GM19463 (cell line): ENCODE results near the gene TMED6.

Experiments
- ATAC-seq: cut with Tn5 transposase; IDR thresholded peaks from one replicate; pipeline ENCODE4 v1.9.1; 2021; ENCODE audit warnings: mild to moderate bottlenecking, moderate library complexity; ENCODE audit not compliant: unreplicated experiment

TMED6 gene

GRCh38 chr16:69324585-69325253 lies 26.9 kb downstream of the TMED6 start:
- ATAC-seq = no peak

DNA sequence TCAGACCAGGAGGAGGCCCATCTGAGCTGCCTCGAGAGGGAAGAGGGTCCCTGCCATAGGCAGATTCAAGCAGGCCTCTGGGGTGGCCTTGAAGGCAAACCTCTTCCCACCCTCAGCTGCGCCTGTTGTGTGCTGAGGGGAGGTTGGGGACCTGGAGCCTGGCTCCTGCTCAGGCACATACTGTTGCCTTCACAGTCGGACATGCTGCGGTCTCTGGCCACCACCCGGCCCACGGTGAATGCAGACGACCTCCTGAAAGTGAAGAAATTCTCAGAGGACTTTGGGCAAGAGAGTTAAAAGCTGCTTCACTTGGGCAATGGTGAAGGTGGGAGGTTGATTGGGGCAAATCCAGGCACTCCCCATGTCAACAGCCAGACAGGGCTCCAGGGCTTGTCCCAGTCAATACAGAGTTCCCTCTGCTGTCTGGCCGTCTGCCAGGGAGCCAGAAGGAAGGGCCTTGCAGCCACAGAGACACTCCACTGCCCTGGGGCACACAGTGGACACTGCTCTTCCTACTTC lies 27.5 kb downstream of the TMED6 start:
- no peak for ATAC-seq

DNA sequence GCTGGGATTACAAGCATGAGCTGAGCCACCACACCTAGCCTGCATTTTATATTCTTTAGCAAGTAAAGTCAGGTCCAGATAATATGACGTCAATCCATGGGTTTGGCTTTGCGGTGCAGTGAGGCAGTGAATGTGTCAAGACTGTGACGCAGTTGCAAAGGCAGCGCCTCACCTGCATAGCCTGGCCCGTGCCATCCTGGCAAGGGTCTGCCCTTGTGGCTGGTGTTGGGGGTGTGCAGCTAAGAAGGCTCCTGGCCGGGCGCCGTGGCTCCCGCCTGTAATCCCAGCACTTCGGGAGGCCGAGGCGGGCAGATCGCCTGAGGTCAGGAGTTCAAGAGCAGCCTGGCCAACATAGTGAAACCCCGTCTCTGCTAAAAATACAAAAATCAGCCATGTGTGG lies 28.2 kb downstream of the TMED6 start:
- ATAC-seq = no peak

DNA sequence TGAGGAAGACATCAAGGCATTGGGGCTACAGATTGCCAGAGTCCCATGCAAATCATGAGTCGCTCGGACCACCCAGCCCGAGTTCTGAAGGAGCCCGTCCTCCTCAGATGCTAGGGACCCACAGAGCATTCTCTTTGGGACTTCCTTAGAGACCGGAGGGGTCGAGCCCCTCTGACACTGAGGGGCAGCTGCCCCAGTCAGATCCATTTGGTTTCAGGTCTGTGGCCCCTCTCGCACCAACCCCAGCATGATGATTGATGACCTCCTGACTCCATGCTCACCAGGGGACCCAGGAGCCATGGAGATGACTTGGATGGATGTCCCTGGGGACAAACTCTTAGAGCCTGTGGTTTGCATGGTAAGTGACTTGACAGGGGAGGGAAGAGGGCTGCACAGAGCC lies 29.2 kb downstream of the TMED6 start:
- no peak for ATAC-seq

DNA sequence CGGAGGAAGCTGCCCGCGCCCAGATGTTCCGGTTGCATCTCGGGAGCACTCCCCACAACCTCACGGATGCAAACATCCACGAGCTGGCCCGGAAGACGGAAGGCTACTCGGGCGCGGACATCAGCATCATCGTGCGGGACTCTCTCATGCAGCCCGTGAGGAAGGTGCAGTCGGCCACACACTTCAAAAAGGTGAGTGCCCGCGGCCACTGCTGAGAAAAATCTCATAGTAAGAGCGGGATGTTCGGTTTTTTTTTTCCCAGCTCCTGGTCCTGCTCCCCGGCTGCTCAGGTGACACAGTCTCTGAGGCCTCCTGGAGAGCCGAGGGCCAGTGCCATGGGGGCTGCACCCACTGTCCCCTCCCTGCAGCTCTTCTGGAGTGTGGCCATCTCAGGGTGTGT lies 30.5 kb downstream of the TMED6 start:
- no peak for ATAC-seq

DNA sequence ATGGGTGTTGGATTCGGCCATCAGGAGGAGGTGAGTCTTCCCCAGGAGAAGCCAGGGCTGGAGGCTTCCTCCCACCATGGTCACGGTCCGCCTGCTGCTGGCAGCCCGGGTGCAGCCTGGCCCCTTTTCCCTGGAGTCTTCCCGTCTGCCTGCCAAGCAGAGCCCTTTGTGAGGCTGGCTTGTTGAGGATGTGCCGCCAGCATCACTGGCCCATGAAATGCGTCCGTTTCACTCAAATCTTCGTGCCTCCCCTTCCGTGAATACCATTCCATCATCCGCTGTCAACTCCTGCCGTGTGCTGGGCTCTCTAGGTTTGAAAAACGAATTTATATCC lies 30.9 kb downstream of the TMED6 start:
- ATAC-seq = no peak

DNA sequence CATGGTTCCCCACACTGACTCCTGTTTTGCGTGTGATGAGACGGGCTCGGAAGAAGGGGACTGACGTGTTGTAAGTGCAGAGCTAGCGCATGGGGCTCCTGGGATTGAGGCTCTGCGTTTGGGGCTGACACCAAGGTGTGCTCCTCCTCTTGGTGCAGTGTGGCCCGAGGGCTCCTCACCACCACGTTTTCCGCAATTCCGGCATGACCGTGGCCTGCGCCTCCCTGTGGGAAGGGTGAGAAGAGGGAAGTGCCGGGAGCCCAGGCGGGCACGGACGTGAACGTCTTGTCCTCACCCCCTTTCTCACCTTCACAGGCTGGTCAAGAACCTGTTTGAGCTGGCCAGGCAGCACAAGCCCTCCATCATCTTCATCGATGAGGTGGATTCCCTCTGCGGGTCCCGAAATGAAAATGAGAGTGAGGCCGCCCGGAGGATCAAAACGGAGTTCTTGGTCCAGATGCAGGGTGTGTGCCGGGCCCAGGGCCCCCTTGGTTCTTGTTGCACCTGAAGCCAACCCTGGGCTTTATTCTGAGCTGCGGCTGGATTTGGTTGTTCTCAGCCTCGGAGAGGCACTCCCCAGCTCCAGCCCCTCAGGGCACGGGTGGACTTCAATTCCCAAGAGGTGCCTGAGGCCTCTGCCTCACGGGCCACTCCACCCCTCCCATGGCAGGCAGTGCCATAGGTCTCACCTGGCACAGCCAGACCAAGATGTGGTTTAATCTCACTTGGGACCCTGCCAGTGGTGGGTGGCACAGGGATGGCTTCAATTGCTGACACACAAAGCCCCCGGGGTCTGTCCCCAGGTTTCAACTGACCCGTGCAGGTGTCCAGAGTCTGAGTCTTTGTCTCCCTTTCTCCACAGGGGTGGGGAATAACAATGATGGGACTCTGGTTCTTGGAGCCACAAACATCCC lies 31.5 kb downstream of the TMED6 start:
- no peak for ATAC-seq

GRCh38 chr16:69319381-69319780 lies 32.2 kb downstream of the TMED6 start:
- no peak for ATAC-seq

- no peak for ATAC-seq
These were observed 32.7 kb downstream of the TMED6 start for GRCh38 chr16:69318911-69319289.

GRCh38 chr16:69318177-69318910 lies 33.2 kb downstream of the TMED6 start:
- ATAC-seq = no peak

GRCh38 chr16:69316595-69317034 lies 35.0 kb downstream of the TMED6 start:
- no peak for ATAC-seq

- no peak for ATAC-seq
These were observed 35.9 kb downstream of the TMED6 start for GRCh38 chr16:69315486-69316311.

- ATAC-seq = no peak
These were observed 37.1 kb downstream of the TMED6 start for GRCh38 chr16:69314534-69314933.

DNA sequence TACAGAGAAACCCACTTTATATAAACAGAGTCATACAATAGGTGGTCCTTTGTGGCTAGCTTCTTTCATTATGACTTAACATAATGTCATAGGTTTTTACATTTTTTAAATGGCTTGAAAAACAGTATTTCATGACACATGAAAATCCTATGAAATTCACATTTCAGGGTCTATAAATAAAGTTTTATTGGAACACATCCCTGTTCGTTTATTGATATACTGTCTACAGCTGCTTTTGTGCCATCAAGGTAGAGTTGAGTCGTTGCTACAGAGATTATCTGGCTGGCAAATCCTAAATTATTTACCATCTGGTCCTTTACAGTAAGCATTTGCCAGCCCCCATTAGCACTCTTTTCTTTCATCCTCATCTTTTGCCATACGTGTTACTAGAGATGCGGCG lies 38.1 kb downstream of the TMED6 start:
- no peak for ATAC-seq

- ATAC-seq = peak; percentile 45
These were observed 39.8 kb downstream of the TMED6 start for GRCh38 chr16:69311533-69312387.

- ATAC-seq = peak; percentile 93
These were observed 40.7 kb downstream of the TMED6 start, which contains the start of gene VPS4A for GRCh38 chr16:69310653-69311532. TSS of gene VPS4A (plus strand) at chr16:69311350. CDS start at chr16:69311512, 162 bp downstream.

GRCh38 chr16:69309316-69309715 lies 42.3 kb downstream of the TMED6 start:
- ATAC-seq = no peak

DNA sequence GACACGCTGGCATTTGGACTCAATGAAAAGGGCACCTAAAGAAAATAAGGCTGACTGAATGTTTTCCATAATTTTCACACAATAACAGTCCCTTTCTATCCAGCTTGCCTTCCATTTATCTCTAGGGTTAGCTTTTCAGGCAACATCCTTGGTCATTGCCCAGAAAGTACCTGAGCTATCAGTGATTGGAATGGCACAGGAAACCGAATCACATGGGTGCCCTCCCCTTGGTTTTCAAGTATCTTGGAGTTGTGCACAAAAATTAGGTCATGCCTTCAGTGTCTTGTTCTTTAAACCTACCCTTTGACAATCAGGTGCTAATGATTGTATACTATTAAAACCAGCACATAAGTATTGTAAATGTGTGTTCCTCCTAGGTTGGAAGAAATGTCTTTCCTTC lies 43.7 kb downstream of the TMED6 start:
- no peak for ATAC-seq

- ATAC-seq = no peak
These were observed 44.5 kb downstream of the TMED6 start for GRCh38 chr16:69307091-69307490.
